Astrocyte of the spinal cord (primary cell): ENCODE measurements around the gene ELOVL2.

ENCODE experiments used
- DNase-seq: peaks from one replicate; pipeline ENCODE4 v3.0.0; 2011; ENCODE audit warnings: low read depth, low spot score
- H3K4me3 ChIP-seq: 2 replicates; pipeline ENCODE4 v1.5.1; 2011; ENCODE audit warnings: low read depth, mild to moderate bottlenecking, low read length, moderate library complexity
- in situ Hi-C: cut with HindIII; loops from 2 replicates; pipeline ENCODE4 v1.10.0; 2017; ENCODE audit warnings: low sequenced_read_pairs
- TF ChIP-seq, protein P1 (sequence below): IDR thresholded peaks from 2 replicates; pipeline ENCODE4 v1.5.1; 2012; ENCODE audit warnings: low read depth, mild to moderate bottlenecking, low read length, inconsistent platforms

ELOVL2 gene

DNA sequence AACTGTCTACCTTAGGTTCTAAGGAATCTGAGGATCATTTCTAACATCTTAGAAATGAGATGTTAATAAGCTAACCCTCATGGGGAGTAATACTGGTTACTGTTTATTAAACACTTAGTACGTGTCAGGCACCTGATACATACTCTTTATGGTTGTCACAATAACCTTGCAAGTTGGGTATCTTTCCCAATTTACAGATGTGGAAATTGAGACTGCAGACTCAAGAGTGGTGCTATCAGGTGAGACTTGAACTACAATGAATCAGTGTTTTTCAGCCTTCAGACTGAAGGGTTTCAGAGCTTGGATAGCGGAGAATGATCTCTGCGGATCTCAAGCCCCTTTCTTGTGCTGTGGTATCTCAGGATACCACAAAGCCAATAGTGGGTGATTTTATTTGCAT lies 27.0 kb downstream of the ELOVL2 start:
- in situ Hi-C loops = no loop called here
- DNase-seq = no peak
- H3K4me3 ChIP-seq = no peak overlapping the region
- TF ChIP-seq, protein P1, sequence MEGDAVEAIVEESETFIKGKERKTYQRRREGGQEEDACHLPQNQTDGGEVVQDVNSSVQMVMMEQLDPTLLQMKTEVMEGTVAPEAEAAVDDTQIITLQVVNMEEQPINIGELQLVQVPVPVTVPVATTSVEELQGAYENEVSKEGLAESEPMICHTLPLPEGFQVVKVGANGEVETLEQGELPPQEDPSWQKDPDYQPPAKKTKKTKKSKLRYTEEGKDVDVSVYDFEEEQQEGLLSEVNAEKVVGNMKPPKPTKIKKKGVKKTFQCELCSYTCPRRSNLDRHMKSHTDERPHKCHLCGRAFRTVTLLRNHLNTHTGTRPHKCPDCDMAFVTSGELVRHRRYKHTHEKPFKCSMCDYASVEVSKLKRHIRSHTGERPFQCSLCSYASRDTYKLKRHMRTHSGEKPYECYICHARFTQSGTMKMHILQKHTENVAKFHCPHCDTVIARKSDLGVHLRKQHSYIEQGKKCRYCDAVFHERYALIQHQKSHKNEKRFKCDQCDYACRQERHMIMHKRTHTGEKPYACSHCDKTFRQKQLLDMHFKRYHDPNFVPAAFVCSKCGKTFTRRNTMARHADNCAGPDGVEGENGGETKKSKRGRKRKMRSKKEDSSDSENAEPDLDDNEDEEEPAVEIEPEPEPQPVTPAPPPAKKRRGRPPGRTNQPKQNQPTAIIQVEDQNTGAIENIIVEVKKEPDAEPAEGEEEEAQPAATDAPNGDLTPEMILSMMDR = no peak

DNA sequence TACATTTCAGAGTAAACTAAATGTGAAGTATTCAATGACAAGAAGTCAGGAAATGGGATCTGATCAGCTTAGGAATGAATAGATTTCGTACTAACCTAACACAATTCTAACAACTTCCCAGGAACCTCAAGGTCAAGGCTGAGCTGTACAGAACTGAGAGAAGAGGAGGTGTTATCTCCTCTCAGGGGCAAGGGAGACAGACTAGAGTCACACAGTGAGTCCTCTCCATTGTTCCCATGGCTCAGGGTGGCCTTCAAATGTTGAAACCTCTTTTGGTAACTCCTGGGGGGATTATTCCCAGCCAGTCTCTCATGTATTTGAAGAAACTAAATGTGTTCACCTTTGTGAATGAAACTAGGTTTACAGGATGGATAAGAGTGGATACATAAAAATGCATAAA lies 27.7 kb downstream of the ELOVL2 start:
- in situ Hi-C loops = no loop called here
- TF ChIP-seq, protein P1 = no peak
- no peak overlapping the region for H3K4me3 ChIP-seq
- no peak for DNase-seq

DNA sequence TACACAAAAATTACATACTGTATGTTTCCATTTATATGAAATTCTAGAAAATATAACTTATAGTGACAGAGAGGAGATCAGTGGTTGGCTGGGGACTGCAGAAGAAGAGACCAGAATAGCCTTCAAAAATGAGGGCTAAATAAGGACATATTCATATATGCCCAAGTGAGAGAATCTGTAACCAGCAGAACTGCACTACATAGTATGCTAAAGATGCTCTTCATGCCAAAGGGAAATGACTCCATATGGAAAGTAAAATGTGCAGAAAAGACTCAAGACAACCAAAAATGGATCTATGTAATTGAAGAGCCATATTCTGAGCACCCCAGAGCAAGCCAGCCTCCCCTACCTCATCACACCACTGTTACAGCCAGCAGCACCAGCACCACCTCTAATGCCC lies 29.0 kb downstream of the ELOVL2 start:
- DNase-seq = no peak
- TF ChIP-seq, protein P1 = no peak
- H3K4me3 ChIP-seq = no peak overlapping the region
- in situ Hi-C loops = no loop called here

DNA sequence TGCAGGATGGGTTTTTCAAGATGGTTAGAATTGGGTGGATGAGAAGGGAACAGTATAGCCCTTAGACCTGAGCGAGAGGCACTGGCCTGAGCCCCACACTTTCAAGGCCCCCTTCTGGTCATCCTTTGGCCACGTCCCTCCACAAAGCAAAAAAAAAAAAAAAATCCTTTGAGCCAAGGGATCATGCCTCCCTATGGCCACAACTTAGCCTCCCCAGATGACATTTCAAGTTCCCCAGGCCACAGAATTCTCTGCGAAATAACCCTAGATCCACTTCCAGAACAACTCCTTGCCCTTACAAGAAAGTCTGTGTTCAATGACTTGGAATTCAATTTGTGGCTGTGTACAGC lies 30.4 kb downstream of the ELOVL2 start:
- TF ChIP-seq, protein P1 = no peak
- no peak overlapping the region for H3K4me3 ChIP-seq
- no peak for DNase-seq
- in situ Hi-C loops = no loop called here

DNA sequence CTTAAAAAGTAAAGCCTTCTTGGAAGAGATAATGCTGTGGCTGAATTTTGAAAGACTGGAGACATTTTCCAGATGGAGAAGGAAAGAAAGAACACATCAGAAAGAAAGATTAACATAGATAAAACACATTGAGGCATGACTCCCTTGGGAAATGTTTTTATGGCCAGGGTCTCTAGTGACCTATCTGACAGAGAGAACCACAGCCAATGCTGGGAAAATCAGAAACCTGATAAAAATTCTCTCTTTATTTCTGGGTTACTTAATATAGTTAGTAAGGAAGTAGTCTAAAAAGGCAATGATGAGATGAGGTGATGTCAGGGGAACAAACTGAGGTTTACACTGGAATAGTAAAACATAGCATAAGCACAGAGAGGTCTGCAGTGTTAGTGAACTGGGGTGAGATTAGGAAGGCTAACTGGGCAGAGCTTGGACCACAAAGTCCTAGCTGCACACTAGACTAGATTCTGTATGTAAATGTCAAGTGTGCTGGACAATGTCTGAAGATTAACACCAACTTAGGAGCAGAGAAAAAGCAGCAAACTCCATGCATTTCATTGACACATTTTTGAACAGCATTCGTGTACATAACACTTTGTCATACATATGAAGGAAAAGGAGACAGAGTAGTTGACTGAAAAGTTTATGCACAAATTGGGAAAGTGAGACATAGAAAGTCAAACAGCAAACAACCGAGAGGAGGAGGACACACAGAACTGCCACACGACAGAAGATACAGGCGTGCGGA lies 31.0 kb downstream of the ELOVL2 start:
- TF ChIP-seq, protein P1 = no peak
- DNase-seq = no peak
- in situ Hi-C loops = no loop called here
- H3K4me3 ChIP-seq = no peak overlapping the region

DNA sequence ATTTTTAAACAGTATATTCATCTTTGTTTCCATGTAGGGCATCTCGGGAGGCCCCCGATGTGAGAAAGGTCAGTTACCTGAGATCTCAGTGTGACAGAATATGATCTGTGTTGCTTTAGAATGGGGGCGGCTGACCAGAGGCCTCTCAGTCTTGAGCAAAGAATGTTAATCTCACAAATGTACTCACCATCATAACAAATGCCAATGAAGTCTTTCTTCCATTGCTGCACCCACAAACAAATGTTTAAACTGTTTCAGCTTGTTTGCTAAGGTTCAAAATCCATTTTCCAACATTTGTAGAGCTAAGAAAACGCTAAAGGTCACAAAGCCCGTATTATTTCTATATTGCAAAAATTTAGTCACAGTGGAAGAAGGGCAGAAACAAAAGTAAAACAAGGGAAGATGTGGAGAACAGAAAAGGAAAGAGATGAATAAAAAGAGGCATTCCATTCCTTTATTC lies 31.8 kb downstream of the ELOVL2 start:
- TF ChIP-seq, protein P1 = no peak
- in situ Hi-C loops = no loop called here
- H3K4me3 ChIP-seq = no peak overlapping the region
- no peak for DNase-seq

DNA sequence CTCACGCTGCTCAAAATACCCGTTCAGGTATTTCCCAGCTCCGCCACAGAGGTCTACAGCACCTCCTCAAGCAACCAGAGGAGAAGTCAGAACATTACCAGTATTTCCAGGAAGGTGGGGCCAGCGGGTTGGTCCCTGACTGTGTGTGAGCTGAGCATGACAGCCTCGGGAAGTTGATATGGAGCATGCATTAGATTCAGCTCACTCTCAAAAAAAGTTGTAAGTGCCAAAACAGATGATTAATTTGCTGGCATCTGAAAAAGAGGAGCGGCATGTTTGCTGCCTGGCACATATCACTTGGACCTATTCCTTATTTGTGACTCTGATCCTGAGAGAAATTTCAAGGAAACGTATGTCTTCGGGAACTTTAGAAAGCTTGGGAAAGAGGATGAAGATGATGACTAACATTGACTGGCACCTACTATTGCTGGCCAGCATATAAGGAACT lies 32.3 kb downstream of the ELOVL2 start:
- DNase-seq = no peak
- in situ Hi-C loops = no loop called here
- no peak overlapping the region for H3K4me3 ChIP-seq
- TF ChIP-seq, protein P1 = no peak
